Stromal cell of bone marrow (primary cell): ENCODE measurements around the gene CACNG7.

ENCODE experiments used
- DNase-seq: peaks from one replicate; pipeline ENCODE4 v3.0.0-alpha.2; 2012; ENCODE audit warnings: low read depth

The CACNG7 gene

DNA sequence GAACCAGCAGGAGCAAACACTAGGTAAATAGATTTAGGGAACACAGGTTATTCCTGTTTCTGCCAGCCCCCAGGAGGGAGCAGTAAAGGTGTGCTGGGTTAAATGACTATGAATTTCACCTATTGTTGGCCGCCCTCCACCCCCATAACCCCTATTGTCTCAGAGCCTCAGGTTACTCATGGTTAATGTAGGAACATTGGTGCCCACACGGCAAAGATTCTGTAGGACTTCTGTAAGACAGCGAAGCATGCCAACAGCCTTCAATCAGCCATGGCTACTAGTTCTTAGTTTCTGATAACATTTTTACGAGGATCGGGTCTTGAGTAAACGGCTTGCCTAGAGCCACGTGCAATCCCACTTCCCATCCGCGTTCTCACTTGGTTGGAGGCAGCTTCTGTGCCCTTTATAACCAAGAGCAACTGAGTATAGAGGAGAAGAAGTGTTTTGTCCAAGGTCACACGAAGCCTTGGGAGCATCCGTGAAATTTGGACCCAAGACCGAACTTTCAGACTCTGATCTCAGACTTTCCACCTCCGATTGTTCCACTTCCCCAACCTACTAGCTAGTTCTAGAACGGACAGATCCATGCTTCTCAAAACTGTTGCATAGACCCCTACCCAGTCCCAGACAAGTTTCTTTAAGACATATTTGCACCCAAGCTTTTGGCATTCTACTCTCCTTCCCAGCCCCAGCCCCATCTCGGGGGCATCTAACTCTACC lies 48.5 kb downstream of the CACNG7 start:
- DNase-seq: no peak

DNA sequence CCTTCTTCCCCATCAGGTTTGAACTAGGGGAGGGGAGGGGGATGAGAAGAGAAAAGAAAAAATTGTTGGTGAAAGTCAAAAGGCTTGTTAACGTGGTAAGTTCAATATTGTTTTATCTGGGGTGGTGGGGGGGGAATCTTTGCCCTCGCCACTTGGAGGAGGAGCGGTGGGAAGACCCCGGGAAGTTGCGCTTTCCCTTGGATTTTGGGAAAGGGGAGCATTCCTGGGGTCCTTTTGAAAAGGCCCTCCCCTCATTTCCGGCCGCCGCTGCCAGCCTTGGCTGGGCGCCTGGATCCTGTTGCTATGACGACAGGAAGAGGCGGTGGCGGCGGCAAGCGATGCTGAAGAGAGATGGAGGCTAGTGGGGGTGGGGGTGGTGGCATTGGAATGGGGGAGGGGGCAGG lies 49.1 kb downstream of the CACNG7 start:
- DNase-seq: no peak

- DNase-seq: no peak
These were observed 50.0 kb downstream of the CACNG7 start for GRCh38 chr19:53958823-53959757.

DNA sequence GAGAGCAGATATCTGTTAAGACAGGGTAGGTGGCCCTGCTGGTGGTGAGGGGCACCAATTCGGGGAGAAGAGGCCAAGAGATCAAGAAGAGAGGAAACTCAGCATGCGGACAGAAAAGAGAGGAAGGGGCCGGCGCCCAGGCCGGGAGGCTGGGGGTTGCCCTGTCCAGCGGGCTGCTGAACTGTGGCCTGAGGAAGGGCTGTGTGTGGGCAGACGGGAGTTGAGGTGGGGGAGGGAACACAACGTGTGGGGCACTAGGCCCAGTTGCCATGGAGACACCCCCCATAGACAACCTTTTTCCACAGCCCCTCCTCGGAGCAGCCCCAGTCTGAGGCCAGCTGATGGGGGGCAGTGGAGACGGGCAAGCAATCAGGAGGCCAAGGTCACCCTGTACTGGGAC lies 51.1 kb downstream of the CACNG7 start:
- DNase-seq: no peak

DNA sequence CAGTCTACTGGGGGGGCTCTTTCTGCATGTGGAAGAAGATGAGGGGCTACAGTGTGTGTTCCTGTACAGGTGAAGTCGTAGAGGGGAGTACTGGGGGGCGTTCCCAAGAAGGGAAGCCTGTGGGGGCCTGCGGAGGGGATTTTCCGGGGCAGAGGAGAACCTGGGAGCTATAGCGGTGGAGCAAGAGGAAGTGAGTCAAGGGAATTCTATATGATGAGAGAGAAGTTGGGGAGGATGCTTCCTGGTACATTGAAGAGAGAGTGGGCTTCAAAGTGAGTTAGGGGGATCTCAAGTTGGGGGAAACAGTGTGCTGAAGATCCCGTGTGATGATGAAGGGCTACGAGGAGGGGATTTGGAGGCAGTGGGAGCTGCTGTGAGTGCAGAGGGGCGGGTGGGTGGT lies 51.8 kb downstream of the CACNG7 start:
- no peak for DNase-seq

DNA sequence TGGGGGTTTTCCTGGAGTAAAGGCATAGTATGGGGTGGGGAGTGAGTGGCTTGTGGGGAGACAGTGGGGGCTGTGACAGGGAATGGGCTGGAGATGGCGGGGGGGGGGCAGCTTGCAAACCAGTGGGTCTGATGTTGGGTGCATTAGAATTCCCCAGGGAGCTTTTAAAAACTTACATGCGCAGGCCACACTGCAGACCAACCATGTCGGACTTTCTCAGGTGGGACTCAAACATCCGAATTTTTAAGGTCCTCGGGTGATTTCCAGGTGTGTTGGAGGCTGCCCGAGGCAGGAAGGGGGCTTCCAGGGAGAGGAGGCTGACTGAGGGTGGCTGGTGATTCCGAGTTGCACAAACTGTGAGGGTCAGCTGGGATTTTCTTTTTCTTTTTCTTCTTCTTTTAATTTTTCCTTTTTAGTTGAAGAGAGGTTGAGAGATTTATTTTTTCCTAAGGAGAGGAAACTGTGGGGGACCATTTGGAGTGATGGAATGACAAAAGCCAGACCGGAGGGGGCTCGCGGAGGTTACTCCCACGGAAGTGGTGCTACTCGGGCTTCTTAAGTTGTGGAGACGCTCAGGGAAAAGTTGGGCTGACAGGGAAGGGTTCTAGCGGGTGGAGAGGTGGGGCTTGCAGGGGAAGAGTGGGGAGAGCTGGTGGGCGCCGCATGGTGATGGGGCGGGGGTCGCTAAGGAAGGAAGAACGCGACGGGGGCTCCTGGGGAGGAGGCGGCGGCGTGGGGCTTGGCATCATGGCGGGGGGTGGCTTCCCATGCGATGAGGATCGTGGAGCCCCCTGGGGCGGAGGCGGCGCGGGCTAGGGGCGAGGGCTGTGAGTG lies 52.7 kb downstream of the CACNG7 start:
- DNase-seq: no peak

- DNase-seq: no peak
These were observed 53.9 kb downstream of the CACNG7 start, which contains the start of gene CACNG8 for GRCh38 chr19:53962887-53963431. Gene CACNG8 (plus strand): TSS chr19:53962937.

DNA sequence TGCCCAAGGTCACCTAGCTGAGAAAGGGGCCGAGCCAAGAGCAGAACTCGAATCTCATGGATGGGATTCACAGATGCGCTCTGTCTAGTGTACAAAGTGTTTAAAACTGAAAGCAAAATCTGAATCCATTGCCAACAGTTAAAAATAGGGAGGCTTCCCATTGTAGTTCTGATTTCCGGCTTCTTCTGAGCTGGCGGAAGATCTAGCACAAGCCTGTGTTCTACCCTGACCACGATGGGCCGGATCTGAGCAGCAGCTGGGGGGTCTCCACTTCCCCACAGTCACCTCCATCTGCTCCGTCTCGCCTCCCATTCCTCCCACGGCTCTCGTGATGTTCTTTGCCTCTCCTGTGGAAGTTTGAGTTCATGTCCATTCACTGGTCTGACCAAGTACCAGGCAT lies 56.0 kb downstream of the CACNG7 start:
- no peak for DNase-seq

- DNase-seq: no peak
These were observed 57.9 kb downstream of the CACNG7 start for GRCh38 chr19:53966931-53967330.

DNA sequence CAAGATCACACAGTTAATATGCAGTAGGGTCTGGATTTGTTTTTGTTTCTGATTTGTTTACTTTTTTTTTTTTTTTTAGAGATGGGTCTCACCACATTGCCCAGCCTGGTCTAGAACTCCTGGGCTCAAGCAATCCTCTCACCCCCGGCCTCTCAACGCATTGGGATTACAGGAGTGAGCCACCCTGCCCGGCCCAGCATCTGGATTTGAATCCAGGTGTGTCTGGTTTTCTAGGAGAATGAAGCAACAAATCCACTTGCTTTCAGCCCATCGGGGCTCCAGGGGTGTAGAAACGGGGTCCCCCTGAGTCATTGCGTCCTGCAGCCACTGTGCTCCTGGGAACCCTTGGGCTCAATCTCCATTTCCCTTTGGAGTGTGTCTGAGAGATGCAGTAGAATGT lies 60.3 kb downstream of the CACNG7 start:
- DNase-seq: no peak

DNA sequence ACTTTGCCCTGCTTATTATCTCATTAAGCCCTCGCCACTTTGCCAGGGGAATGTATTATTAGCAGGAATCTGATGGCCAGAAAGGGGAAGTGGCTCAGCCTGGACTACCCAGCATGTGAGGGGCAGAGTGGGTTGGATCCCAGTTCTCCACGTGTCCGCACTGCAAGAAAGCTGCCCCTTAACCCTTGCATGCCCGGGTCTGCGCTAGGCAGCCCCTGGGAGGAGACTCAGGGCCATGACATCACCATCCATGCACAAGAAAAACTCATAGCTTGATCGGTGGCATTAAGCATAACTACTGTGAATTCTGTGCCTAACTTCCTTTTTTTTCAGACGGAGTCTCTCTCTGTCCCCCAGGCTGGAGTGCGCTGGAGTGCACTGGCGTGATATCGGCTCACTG lies 62.6 kb downstream of the CACNG7 start:
- no peak for DNase-seq

- DNase-seq: peak; percentile 79
These were observed 68.4 kb downstream of the CACNG7 start for GRCh38 chr19:53977429-53977990.

DNA sequence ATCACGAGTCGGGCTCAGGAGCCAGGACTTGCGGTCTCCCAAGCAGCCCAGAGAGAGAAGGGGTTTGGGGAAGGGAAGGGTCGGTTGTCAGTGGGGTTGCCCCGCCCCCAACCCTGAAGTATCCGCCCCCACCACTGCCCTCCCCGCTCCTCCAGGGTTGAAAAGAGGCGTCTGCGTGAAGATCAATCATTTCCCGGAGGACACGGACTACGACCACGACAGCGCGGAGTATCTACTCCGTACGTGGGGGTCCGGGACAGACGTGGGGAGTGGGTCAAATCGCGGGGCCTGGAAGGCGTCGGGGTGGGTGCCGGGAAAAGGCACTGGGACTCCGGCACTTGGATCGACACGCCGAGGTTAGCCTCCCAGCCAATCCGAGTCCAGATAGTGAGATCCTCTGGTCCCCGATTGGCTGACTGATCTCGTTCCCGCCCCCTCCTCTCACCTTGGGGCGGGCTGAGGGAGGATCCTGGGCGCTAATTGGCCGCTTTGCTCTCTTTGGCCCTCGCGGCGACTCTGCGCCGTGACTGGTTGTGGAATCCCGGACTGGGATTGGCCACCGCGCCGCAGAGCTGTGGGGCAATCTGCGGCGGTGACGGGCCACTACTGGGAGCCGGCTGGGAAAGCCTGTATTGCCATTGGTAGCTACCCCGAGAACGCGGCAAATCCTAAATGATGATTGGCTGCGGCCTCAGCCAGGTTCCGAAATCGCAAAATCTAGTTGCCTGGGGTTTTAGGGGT lies 69.1 kb downstream of the CACNG7 start:
- DNase-seq: peak; percentile 40

DNA sequence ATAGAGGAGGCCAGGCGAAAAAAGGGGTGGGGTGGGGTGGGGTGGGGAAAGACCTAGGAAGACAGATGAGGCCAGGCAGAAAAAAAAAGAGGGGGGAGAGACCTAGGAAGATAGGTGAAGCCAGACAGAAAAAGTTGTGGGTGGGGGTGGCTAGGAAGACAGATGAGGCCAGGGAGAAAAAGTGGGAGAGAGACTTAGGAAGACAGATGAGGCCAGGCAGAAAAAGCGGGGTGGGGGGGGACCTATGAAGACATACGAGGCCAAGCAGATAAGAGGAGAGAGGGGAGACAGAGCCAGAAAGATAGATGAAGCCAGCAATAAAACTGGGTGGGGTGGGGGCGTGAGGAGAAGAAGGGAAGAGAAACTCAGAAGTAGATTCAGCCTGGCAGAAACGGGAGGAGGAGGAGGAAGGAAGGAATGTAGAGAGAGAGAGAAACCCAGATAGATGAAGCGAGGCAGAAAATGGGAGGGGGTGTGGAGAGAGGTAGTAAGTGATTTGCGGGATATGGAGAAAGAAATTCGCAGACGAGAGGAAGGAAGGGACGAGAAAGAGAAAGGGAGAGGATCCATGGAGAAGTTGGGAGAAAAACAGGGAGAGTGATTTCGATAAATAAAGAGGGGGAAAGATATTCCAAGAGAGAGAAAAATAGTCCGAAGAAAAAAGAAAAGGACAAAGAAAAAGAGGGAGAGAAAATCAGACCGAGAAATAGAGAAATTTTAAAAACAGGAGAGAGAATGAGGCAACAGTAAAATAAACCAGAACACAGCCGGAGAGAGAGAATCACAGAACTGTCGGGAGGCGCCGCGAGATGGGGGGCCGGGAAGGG lies 70.1 kb downstream of the CACNG7 start:
- no peak for DNase-seq

- DNase-seq: no peak
These were observed 71.7 kb downstream of the CACNG7 start for GRCh38 chr19:53980539-53981375.

GRCh38 chr19:53981376-53981951 lies 72.4 kb downstream of the CACNG7 start:
- no peak for DNase-seq

GRCh38 chr19:53982001-53982451 lies 72.9 kb downstream of the CACNG7 start:
- DNase-seq: no peak

DNA sequence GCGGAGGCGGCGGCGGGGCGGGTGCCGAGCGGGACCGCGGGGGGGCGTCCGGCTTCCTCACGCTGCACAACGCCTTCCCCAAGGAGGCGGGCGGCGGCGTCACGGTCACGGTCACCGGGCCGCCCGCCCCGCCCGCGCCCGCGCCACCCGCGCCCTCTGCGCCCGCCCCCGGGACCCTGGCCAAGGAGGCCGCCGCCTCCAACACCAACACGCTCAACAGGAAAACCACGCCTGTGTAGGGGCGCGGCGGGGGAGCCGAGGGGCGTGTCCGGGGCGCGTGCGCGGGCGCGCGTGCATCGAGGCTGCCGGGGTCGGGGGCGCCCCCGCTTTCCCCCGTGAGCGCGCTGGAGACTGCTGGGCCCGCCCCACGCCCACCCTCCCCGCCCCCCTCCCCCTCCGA lies 73.5 kb downstream of the CACNG7 start:
- no peak for DNase-seq
